HTERT RPE-1 (cell line): Measurements from ENCODE around the gene SEPTIN2.
"Not testable (repeated sequence)": the region's sequence is repeated elsewhere in the genome, so short reads cannot be mapped to it uniquely, and the experiment has no call there.

Experiments used
- in situ Hi-C: fragments of 300-500 bp; cut with MboI; formaldehyde crosslinking; loops from 4 replicates; pipeline ENCODE4 v1.14.3; 2020; ENCODE audit warnings: low sequenced_read_pairs

Gene SEPTIN2

DNA sequence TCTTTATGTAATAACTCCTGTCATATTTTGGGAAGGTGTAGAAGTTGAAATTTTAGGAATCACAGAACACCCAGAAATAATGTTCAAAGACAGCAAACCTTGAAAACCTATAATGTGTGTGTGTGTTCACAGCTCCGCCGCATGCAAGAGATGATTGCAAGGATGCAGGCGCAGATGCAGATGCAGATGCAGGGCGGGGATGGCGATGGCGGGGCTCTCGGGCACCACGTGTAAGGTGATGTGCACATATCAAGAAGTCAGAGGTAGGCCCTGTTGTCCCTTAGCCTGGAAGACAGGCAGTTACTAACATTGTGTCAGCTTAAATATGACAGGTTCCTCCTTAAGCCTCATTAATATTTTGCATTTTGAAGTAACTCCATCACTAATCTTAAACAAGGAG, 34.2 kb downstream of the SEPTIN2 start:
- in situ Hi-C loops: no loop called here

DNA sequence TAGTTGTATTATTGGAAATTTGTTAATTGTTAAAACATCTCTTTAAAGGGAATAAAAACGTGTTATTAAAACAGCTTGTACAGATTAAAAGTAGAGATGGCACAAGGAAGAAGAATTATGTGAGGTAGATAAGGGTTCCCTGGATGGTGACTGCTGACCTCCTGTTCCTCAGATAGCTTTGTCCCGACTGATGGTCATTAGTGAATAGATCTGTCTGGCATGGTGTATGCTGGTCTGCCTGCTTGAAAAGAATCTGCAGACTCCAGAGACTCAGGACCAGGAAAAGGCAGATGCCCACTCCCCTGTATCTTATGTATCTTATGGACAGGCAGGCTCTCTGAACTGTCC, 34.8 kb downstream of the SEPTIN2 start:
- in situ Hi-C loops: no loop called here

DNA sequence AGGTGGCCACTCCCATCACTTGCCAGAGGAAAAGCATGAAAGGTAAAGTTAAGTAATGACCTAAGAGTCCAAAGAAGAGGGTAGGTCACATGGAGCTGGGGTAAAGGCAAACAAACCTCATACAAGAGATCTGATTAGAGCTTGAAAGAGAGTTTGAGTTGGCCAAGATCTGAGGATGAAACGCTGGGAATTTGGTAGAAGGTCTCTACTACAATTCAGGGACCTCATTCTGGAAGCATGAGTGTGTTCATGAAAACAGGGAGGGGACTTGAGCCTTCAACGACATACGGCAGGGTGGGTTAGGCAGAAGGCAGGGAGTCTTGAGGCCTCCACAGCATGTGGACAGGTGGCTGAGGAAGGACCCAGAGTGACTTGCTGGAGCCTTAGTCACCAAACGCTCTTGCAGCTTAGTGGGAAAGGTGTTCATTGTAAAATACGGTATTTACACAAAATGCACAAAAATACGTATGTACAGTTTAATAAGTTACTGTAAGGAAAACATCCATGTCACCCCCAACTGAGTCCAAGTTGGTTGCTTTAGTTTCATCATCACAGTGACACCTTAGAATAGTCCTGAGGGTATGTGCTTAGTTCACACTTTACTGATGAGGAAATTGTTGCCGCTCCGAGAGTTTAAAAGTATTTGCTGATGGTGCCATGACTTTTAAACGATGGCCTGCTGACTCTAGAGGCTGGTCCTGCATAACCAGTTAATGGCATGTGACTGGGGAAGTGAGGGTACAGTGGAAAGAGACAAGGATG, 35.3 kb downstream of the SEPTIN2 start:
- in situ Hi-C loops: no loop called here

DNA sequence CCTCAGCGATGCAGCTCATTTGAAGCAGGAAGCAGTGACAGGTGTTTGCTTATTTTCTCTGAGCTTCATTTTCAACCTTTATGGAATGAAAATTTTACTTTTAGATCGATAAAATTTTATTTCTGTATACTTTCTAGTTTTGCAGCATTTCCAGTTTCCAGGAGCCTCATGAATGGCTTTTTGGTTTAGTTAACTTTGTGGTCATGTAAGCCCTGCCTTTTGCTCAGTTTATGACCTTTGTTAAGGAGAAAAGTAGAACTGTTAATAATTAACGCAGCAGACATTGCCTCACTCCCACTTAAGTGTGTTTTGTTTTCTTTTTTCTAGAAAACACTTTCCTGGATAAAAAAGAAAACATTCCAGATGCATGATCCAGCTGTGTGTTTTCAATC, 35.9 kb downstream of the SEPTIN2 start:
- in situ Hi-C loops: no loop called here

DNA sequence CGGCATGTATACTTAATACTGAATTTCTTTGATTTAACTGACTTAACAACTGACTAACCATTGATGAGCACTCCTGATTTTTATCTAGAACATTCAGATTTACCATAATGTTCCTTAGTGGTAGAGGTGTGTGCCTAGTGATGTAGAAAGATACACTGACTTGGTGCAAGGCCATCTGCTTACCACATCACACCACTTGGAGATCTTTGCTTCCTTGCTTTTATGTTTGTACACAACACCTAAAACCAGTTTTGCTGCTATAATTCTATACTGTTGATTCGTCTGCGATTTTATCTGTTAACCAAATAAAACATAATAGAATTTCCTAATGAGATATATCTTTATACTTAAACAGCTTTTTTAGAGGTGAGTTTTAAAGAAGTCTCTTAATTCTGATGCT, 36.5 kb downstream of the SEPTIN2 start:
- in situ Hi-C loops: no loop called here

DNA sequence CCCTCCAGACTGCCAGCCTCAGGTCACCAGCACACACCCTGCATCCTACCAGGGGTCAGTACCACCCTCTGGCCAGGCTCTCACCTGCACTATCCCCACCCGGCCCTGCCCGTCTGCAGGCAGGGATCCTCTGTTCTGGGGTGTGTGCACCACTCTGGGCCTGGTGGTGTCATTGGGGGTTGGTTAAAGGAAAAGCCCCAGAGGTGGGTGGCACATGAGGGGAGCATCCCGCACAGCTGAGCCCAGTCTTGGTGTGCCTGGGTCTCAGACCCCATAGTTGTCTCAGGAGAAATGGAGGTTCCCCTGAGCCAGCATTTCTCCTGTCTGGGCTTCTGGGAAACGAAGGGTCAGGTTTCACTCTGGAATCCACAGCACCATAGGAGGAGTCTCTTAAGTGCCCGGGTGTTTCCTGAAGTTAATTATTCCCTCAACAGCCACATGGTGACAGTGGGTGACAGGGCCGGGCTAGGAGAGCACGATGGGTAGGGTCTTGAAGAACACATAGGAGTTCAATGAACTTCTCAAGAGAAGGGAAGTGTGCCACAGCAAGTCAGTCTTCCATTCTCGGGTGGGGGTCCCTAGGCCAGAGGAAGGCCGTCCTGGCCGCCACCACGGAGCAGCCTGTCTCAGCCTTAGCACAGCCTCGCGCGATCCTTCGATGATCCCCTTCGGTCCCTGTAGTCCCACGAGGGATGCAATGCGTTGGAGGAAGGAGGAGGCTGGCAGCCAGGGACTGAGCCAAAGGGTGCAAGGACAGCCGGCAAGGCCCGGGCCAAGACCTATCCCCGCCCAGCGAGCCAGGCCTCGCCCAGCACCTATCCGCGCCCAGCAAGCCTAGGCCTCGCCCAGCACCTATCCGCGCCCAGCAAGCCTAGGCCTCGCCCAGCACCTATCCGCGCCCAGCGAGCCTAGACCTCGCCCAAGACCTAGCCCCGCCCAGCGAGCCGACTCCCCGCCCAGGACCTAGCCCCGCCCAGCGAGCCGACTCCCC, 39.2 kb downstream of the SEPTIN2 start:
- in situ Hi-C loops: no loop called here

DNA sequence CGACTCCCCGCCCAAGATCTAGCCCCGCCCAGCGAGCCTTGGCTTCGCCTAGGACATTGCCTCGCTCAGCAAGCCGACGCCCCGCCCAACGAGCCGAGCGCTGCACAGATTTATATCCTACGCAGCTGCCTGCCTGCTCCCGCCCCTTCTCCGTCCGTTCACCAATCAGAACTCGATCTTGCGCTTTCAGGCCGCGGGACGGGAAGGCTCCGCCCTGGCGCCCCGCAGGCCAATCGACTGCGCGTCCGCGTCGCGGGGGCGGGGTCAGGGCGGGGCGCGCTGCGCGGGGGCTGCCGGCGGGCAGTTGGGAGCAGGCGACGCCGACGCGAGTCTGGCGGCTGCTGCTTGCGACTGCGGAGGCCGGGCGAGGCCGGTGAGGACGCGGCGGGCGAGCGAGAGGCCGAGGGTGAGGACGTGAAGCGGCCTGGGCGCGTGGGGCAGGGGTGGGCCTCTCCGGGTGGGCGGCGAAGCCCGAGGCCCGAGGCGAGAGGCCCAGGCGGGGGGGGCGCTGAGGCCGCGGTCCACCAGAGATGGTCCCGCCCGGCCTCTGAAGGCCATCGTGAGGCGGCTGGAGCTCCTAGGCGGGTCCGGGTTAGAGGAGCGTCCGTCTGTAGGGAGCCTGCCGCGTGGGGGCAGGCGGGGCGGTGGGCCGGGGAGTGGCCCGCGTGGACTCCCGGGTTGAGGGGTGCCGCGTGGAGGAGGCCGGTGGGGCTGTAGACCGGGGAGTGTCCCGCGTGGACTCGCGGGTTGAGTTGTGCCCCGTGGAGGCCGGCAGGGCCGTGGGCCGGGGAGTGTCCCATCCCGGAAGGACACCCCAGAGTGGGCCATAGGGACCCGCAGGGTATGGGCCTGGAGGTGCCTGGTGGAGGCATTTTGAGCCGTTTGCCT, 40.5 kb downstream of the SEPTIN2 start, which contains the start of gene FARP2:
TSS of gene FARP2 (plus strand) at position 303 of the 888 bp plus-strand sequence. CDS start 16,823 bp downstream, outside the sequence.
- in situ Hi-C loops: no loop called here

DNA sequence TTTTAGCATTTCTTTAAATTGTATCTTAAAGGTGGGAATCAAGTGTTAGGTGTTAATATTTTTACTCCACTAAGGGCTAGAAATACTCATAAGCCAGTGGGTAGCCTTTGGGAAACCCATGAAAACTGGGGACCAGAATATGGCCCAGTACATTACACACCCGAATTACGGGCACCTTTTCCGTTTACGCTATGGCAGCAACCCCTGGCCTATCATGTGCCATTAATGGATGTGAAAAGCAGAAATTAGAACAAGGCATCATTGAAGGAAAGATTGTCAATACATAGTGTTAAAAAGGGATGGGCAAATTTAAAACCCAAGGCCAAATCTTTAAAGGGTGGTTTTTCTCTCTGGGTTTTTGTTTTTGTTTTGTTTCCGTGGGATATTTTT, 41.1 kb downstream of the SEPTIN2 start:
- in situ Hi-C loops: no loop called here

DNA sequence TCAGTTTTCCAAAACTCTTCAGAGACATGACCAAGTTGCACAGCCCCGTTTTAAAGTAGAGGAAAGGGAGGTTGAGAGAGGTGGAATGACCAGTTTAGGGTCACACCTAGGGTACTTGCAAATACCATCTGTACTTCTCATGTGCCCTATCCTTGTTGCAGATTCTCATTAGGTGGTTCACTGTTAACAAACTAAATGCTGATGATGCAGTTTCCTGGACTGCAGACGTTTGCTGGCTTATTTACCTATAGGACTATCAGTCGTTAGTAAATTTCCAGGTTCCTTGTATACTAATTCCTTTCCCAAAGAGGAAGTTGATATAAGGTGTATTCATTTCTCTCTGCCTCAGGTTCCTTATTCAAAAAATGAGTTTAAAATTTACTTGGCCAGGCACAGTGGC, 41.8 kb downstream of the SEPTIN2 start:
- in situ Hi-C loops: no loop called here

DNA sequence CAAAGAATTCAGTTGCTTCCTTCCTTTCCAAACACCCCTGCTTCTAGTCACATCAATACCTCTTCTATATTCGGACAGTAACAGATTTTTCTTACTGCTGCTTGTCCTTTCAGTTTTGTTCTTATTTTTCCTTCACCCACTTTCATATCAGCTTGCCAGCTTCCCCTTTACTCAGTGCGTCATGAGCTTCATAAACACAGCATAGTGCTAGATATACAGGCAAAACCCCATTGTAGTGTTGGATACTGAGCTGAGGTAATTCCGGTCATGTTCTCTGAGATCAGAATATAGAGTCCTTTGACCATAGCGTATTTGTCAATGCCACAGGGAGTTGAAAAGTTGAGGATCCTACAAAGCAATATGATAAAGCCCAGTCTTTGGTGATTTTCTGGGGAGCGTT, 42.7 kb downstream of the SEPTIN2 start:
- in situ Hi-C loops: no loop called here

DNA sequence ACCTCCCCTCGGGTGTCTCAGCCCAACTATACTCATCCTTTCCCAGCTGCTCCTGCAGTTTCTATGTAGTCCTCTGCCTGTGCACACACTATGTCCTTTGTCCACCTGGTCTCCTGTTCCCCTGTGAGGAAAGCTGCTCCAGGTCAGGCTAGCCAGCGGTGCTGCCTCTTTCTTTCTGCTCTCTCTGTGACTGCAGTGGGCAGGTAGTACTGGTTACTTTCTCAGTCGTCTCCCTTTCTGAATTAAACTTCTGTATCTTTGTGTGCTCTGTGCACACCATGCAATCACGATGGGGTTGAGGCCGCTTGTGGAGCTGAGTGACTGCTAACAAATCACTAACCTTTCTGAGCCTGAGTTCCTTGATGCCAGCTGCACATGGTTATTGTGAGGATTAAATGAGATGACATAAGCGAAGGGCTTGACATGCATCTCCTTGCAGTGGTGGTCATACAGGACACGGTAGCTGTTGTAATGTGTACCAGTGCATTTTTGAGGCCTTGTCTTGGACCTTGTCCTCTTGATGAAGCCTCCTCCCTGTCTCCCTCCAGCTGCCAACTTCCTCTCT, 43.8 kb downstream of the SEPTIN2 start:
- in situ Hi-C loops: no loop called here

DNA sequence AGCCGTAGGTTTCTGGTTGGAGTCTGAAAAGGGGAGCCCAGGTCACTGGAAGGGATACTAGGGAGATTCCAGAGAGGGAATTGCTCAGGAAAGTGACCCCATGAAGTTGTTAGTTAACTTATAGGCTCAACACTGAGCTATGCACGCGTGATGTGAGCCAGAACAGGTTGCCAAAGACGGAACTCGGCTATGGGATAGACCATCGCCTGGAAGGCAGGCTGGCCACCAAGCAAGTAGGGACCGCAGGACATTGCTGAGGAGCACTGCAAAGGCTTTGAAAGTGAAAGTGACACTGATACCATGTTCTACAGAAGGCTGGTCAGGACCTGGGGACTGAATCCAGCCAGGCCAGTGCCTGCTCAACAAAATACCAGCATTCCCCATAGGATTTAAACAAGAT, 47.7 kb downstream of the SEPTIN2 start:
- in situ Hi-C loops: no loop called here

DNA sequence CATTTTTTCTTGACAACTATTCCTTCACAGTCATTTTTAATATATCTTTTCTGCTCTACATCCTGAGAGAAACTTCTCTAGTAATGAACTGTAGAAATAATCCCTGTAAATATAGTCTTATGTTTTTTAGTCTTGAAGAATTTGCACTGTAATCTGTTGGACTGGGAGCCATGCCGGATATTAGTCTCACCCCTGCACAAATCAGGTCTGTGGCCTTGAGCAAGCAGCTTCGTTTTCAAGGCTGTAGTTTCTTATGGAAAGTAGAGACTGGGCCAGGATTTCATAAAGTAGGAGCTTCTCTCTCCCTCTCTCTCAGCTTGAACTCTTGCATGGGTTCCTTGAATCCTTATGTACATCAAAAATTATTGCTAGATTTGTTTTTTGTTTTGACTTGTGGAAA, 49.1 kb downstream of the SEPTIN2 start:
- in situ Hi-C loops: no loop called here

DNA sequence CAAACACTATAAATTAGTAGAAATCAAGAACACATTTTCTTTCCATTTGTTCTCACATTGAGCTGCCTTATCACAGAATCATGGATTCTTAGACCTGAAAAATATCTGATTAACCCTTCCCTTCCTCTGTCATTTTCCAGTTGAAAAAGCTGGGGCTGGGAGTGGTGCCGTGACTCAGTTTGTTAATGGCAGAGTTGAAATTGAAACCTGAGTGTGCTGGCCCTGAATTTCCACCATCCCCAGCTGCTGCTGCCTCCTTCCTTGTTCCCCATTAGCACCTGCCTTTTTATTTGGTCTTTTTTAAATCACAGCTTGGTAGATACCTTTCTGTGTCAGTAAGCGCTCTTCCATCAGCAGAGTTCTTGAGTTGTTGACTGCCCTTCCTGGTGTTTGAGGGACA, 51.0 kb downstream of the SEPTIN2 start:
- in situ Hi-C loops: no loop called here

DNA sequence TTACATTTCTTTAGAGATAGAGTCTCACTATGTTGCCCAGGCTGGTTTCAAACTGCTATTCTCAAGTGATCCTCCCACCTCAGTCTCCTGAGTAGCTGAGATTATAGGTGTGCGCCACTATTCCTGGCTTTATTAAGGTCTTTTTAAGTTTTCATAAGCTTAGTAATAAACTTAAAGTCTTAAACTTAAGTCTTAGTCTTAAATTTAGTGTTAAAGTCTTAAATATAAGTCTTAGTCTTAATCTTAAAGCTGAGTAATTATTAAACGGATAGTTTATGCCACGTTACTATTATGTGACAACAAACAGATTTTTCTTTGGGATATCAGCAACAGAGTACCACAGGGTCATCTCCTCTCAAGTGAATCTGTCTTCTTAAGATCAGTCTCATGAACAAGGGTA, 52.9 kb downstream of the SEPTIN2 start:
- in situ Hi-C loops: no loop called here

DNA sequence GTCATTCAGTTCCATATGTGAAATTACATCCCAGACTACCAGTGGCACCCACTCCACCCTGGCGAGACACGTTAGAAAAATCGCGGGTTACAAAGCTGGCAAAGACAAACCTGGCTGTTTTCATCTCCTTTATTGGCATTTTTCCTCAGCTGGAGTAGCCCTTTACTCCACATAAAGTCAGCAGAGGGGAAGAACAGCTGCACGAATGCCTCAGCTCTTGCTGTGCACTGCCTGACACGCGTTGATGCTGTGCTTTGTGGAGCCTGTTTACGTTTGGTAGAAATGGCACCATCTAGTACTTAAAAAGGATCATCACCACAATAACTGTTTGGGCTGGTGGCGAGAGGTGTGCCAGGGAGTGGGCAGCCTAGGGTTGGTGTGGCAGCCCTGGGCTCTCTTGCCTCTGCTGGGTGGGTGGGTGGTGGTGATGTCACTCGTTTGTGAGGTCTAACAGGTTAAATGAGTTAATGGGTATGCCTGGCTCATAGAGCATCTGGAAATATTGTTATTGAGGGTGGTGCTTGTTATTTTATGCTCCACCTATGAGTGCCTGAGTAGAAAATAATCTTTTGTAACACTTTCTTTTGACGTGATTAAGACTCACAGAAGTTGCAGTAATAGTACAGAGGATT, 56.8 kb downstream of the SEPTIN2 start:
- in situ Hi-C loops: no loop called here

DNA sequence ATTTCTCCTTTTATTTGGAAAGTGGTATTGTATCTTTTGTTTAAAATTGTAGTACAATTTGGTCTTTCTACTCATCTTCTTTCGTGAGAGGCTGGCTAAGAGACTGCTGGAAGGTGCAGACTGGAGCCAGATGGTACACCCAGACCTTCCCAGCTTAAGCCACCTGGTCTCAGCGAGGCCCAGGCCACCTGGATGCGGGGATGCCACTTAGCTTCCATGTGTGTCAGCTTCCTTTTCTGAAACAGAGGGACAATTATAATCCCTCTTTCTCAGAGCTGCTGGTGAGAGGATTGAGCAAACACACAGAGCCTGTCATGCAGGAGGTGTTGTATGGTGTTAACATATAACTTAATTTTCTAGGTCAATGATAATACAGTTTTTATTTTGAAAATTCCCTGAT, 57.7 kb downstream of the SEPTIN2 start:
- in situ Hi-C loops: no loop called here

DNA sequence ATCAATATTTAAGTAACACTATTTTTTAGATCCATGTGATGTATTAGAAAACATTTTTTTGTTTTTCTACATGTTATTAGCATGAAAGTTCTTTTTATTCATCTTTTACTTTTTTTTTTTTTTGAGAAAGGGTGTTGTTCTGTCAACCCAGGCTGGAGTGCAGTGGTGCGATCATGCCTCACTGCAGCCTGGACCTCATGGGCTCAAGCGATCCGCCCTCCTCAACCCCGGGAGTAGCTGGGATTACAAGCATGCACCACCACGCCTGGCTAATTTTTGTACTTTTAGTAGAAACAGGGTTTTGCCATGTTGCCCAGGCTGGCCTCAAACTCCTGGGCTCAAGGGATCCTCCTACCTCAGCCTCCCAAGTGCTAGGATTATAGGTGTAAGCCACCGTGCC, 58.2 kb downstream of the SEPTIN2 start:
- in situ Hi-C loops: not testable (repeated sequence)

DNA sequence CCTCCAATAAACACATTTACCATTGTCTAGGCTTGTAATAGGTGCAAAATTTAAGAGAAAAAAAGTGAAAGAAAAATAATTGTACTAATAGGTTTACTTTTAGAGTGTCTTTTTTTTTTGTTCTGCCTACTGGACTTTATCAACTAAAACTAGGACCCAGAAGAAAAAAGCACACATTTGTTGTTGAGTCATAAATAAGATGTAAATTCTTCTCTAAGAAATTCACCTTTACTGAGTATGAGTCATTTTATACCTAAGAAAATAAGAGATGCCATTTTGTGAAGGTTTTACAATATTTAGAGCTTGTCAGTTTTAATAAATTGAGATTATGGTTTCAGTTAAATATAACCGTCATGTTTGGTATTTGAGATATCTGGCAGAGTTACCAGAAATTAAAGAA, 59.6 kb downstream of the SEPTIN2 start:
- in situ Hi-C loops: no loop called here

DNA sequence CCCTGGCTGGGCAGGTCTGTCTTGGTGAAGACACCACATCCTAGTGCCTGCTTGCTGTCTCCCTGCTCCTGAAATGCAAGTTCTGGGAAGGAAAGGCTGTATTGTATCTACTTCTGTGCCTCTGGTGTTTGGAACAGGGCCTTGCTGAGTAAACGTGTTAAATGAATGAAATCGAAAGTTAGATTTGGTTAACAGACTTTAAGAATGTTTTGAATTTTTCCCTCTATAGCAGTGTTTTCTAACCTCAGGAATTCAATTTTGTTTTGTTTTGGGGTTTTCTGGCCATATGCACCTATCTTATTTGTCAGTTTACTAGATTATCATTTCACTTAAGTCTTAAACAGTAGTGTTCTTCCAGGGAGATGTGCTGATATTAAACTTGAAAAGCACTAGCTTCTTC, 61.1 kb downstream of the SEPTIN2 start:
- in situ Hi-C loops: no loop called here
